SK-N-SH treated with all-trans-retinoic acid at 6 μM for 48 hours (cell line): Measurements from ENCODE around the gene TTC23.

ENCODE experiments used
- ATAC-seq: fragments of 200-7000 bp; cut with Tn5 transposase; 3 replicates; pipeline ENCODE4 v1.9.1; 2020; ENCODE audit warnings: mild to moderate bottlenecking, moderate library complexity
- ARNTL ChIP-seq: fragments of 450-650 bp; formaldehyde crosslinking; IDR thresholded peaks from 2 replicates; pipeline ENCODE4 v1.5.0; 2020; ENCODE audit warnings: low read depth, mild to moderate bottlenecking, moderate library complexity, borderline replicate concordance
- CREB5 ChIP-seq: fragments of 250-450 bp; sonication (Bioruptor Pico); IDR thresholded peaks from 2 replicates; pipeline ENCODE4 v1.5.1; 2020; ENCODE audit warnings: low read depth, mild to moderate bottlenecking, moderate library complexity
- CSDC2 ChIP-seq: fragments of 250-450 bp; sonication (Bioruptor Pico); IDR thresholded peaks from 2 replicates; pipeline ENCODE4 v1.5.0; 2020; ENCODE audit warnings: mild to moderate bottlenecking, moderate library complexity
- CSRNP3 ChIP-seq: fragments of 250-450 bp; sonication (Bioruptor Pico); IDR thresholded peaks from 2 replicates; pipeline ENCODE4 v1.5.1; 2021; ENCODE audit warnings: mild to moderate bottlenecking, moderate library complexity
- ESRRG ChIP-seq: fragments of 250-450 bp; sonication (Bioruptor Pico); IDR thresholded peaks from 2 replicates; pipeline ENCODE4 v1.6.1; 2021; ENCODE audit warnings: mild to moderate bottlenecking
- GLIS3 ChIP-seq: fragments of 250-450 bp; sonication (Bioruptor Pico); IDR thresholded peaks from 2 replicates; pipeline ENCODE4 v1.5.0; 2020; ENCODE audit warnings: mild to moderate bottlenecking, moderate library complexity
- ISL1 ChIP-seq: fragments of 250-450 bp; sonication (Bioruptor Pico); IDR thresholded peaks from 2 replicates; pipeline ENCODE4 v2.1.2; 2022; ENCODE audit warnings: mild to moderate bottlenecking, moderate library complexity
- OSR1 ChIP-seq: fragments of 250-450 bp; sonication (Bioruptor Pico); IDR thresholded peaks from 2 replicates; pipeline ENCODE4 v1.8.0; 2022; ENCODE audit warnings: moderate library complexity, mild to moderate bottlenecking, inconsistent platforms
- PATZ1 ChIP-seq: fragments of 250-450 bp; sonication (Bioruptor Pico); IDR thresholded peaks from 2 replicates; pipeline ENCODE4 v1.8.0; 2020; ENCODE audit warnings: mild to moderate bottlenecking, moderate library complexity, borderline replicate concordance
- POU6F1 ChIP-seq: fragments of 250-450 bp; sonication (Bioruptor Pico); IDR thresholded peaks from 2 replicates; pipeline ENCODE4 v1.8.0; 2021; ENCODE audit warnings: low read depth, mild to moderate bottlenecking, moderate library complexity, borderline replicate concordance
- PPARA ChIP-seq: fragments of 250-450 bp; sonication (Bioruptor Pico); IDR thresholded peaks from 2 replicates; pipeline ENCODE4 v1.5.0; 2020; ENCODE audit warnings: mild to moderate bottlenecking, borderline replicate concordance
- RARB ChIP-seq: fragments of 250-450 bp; sonication (Bioruptor Pico); IDR thresholded peaks from 2 replicates; pipeline ENCODE4 v1.8.0; 2021; ENCODE audit warnings: mild to moderate bottlenecking, moderate library complexity
- SNAI2 ChIP-seq: fragments of 250-450 bp; sonication (Bioruptor Pico); IDR thresholded peaks from 2 replicates; pipeline ENCODE4 v1.5.0; 2020; ENCODE audit warnings: mild to moderate bottlenecking, moderate library complexity
- TCF4 ChIP-seq: fragments of 250-450 bp; sonication (Bioruptor Pico); IDR thresholded peaks from 2 replicates; pipeline ENCODE4 v1.8.0; 2021; ENCODE audit warnings: mild to moderate bottlenecking, moderate library complexity, borderline replicate concordance
- TOX ChIP-seq: fragments of 250-450 bp; sonication (Bioruptor Pico); IDR thresholded peaks from 2 replicates; pipeline ENCODE4 v1.8.0; 2021; ENCODE audit warnings: mild to moderate bottlenecking, moderate library complexity, borderline replicate concordance
- TSHZ2 ChIP-seq: fragments of 250-450 bp; sonication (Bioruptor Pico); IDR thresholded peaks from 2 replicates; pipeline ENCODE4 v1.5.0; 2020; ENCODE audit warnings: mild to moderate bottlenecking, moderate library complexity
- ZC3H10 ChIP-seq: fragments of 250-450 bp; sonication (Bioruptor Pico); IDR thresholded peaks from 2 replicates; pipeline ENCODE4 v1.5.1; 2021; ENCODE audit warnings: mild to moderate bottlenecking, moderate library complexity
- ZFP3 ChIP-seq: fragments of 250-450 bp; sonication (Bioruptor Pico); IDR thresholded peaks from 2 replicates; pipeline ENCODE4 v1.5.0; 2020; ENCODE audit warnings: mild to moderate bottlenecking, moderate library complexity
- ZFP30 ChIP-seq: fragments of 450-650 bp; formaldehyde crosslinking; IDR thresholded peaks from 2 replicates; pipeline ENCODE4 v1.5.0; 2022; ENCODE audit warnings: mild to moderate bottlenecking, moderate library complexity
- ZNF565 ChIP-seq: fragments of 450-650 bp; formaldehyde crosslinking; conservative IDR thresholded peaks from 2 replicates; pipeline ENCODE4 v1.5.0; 2020; ENCODE audit warnings: low read depth, mild to moderate bottlenecking, moderate library complexity
- ZNF8 ChIP-seq: fragments of 450-650 bp; formaldehyde crosslinking; IDR thresholded peaks from 2 replicates; pipeline ENCODE4 v1.5.0; 2020; ENCODE audit warnings: mild to moderate bottlenecking, moderate library complexity

Gene TTC23

GRCh38 chr15:99106417-99107220 is 142.8 kb downstream of the TTC23 start:
- TF ChIP-seq PATZ1 (CRISPR knock-in tag), result no peak
- TF ChIP-seq CREB5 (CRISPR knock-in tag), result no peak
- TF ChIP-seq TCF4 (CRISPR knock-in tag), result no peak
- TF ChIP-seq ZFP30 (CRISPR knock-in tag), result no peak
- TF ChIP-seq TOX (CRISPR knock-in tag), result no peak
- TF ChIP-seq RARB (CRISPR knock-in tag), result no peak
- no peak for TF ChIP-seq ZFP3
- no peak for TF ChIP-seq ZNF565 (CRISPR knock-in tag)
- no peak for ATAC-seq

- peak; percentile 63 for ATAC-seq
- TF ChIP-seq ZFP3 (peak; percentile 88), OSR1 (no peak)
Observed at GRCh38 chr15:99105514-99106341, 143.7 kb downstream of the TTC23 start.

- peak; percentile 89 for ATAC-seq
- TF ChIP-seq SNAI2 (peak; percentile 47; the same call in 1 of the 2 replicates), ARNTL (no peak), POU6F1 (CRISPR knock-in tag) (no peak), PPARA (CRISPR knock-in tag) (no peak), ZFP3 (0 out of 2 replicates have a peak, but pooled peaks have one; percentile 12), RARB (CRISPR knock-in tag) (no peak)
Observed at GRCh38 chr15:99104788-99105513, 144.4 kb downstream of the TTC23 start, which contains the start of gene SYNM. Gene SYNM, plus strand, starts transcription at chr15:99105080. Its CDS starts 120 bp downstream, at chr15:99105200.

- no peak for ATAC-seq
- TF ChIP-seq ZC3H10 (CRISPR knock-in tag), result no peak
- TF ChIP-seq ARNTL, result no peak
- TF ChIP-seq ISL1 (CRISPR knock-in tag), result no peak
- TF ChIP-seq OSR1, result no peak
- TF ChIP-seq TSHZ2 (CRISPR knock-in tag), result no peak
- no peak for TF ChIP-seq ESRRG (CRISPR knock-in tag)
- no peak for TF ChIP-seq CSRNP3 (CRISPR knock-in tag)
- TF ChIP-seq GLIS3, result no peak
- no peak for TF ChIP-seq TOX (CRISPR knock-in tag)
- no peak for TF ChIP-seq CSDC2 (CRISPR knock-in tag)
- no peak for TF ChIP-seq ZNF8
- TF ChIP-seq RARB (CRISPR knock-in tag), result no peak
- no peak for TF ChIP-seq PPARA (CRISPR knock-in tag)
- TF ChIP-seq TCF4 (CRISPR knock-in tag), result no peak
- TF ChIP-seq PATZ1 (CRISPR knock-in tag), result no peak
Observed at GRCh38 chr15:99103279-99103678, 146.1 kb downstream of the TTC23 start.
